ENCODE data around the gene FAM168B. TPM values are rescaled to one million over a fixed set of nuclear protein-coding genes. Genes with fewer than 3 reads are reported as not detected.

The FAM168B gene
- polyA plus RNA-seq, 1 of the 3 experiments (the other 2 are of a cell fraction), result 72.7 TPM

GRCh38 chr2:131126436-131126835, 33.2 kb upstream of the FAM168B start:
- WGBS (ENCODE audit: low lambda C conversion rate), result 99% methylated on average over 5 of the region's 5 CpGs
- POLR2A ChIA-PET, result no interaction called here
- Histone ChIP-seq H3K27ac (ENCODE audit: low read depth in 2 of 2, low read length in 1 of 2) (no peak overlapping the region), H3K36me3 (replicated peaks in 1 of 2; ENCODE audit: control insufficient read depth in 1 of 2, insufficient read depth in 2 of 2, low read length in 1 of 2) (peaks cover 42 to 43% of the 10 kb centered on the region in 2 experiments), H3K4me1 (ENCODE audit: control insufficient read depth in 1 of 2, insufficient read depth in 2 of 2, low read depth in 1 of 2, low read length in 1 of 2) (no peaks in the 10 kb centered on the region), H3K79me2 (ENCODE audit: insufficient read depth) (peaks cover 36% of the 10 kb centered on the region; the same call in 1 of the 2 replicates), H3K9me3 (no peaks in the 10 kb centered on the region), H2AFZ (ENCODE audit: low read depth) (no peak overlapping the region), H3F3A (replicated peaks; ENCODE audit: insufficient read depth) (no peaks in the 10 kb centered on the region), H3K9ac (no peak overlapping the region), H3K27me3 (ENCODE audit: insufficient read depth) (no peaks in the 10 kb centered on the region), H4K20me1 (ENCODE audit: insufficient read depth) (peaks cover 3% of the 10 kb centered on the region; the same call in 1 of the 2 replicates), H3K9me2 (no peaks in the 10 kb centered on the region), H3K4me3 (ENCODE audit: low read depth in 2 of 2, low read length in 1 of 2) (no peak overlapping the region), H3K4me2 (no peak overlapping the region)
- no peak for DNase-seq
- TF ChIP-seq TEAD4 (IDR thresholded peaks at IDR 0.05; ENCODE audit: borderline replicate concordance, insufficient read depth) (no peak), FOXM1 (IDR thresholded peaks at IDR 0.05; ENCODE audit: low read depth) (no peak), YY1 (IDR thresholded peaks at IDR 0.05; ENCODE audit: low read depth) (no peak), SIN3A (IDR thresholded peaks at IDR 0.05; ENCODE audit: borderline replicate concordance, low read depth, low read length) (no peak), CHD2 (IDR thresholded peaks at IDR 0.05; ENCODE audit: low read length, partially characterized antibody) (no peak), EP300 (IDR thresholded peaks at IDR 0.05; ENCODE audit: borderline replicate concordance in 1 of 2, low read depth in 1 of 2, low read length in 1 of 2) (no peak), CTCF (IDR thresholded peaks at IDR 0.05) (no peak), NFIC (IDR thresholded peaks at IDR 0.05; ENCODE audit: borderline replicate concordance) (no peak), FOSL2 (IDR thresholded peaks at IDR 0.05; ENCODE audit: borderline replicate concordance, low read depth) (no peak), POLR2AphosphoS5 (IDR thresholded peaks at IDR 0.05; ENCODE audit: low read depth, low read length) (no peak), ZBTB33 (IDR thresholded peaks at IDR 0.05; ENCODE audit: borderline replicate concordance, low read depth) (no peak), RCOR1 (IDR thresholded peaks at IDR 0.05; ENCODE audit: low read length) (no peak), USF2 (IDR thresholded peaks at IDR 0.05; ENCODE audit: borderline replicate concordance, low read depth, low read length) (no peak), ELF1 (IDR thresholded peaks at IDR 0.05) (no peak), REST (IDR thresholded peaks at IDR 0.05; ENCODE audit: low read depth, low read length) (no peak), GATA2 (CRISPR knock-in tag; IDR thresholded peaks at IDR 0.05) (no peak), TCF12 (IDR thresholded peaks at IDR 0.05) (no peak)
- CTCF ChIA-PET, result no interaction called here

Data from SK-N-SH (cell line).